ENCODE results near the gene MYO5B.

GRCh38 chr18:50114448-50114847, 80.5 kb downstream of the MYO5B start:
- TF ChIP-seq CTCF (IDR thresholded peaks at IDR 0.05) = no peak
- TF ChIP-seq POLR2A (IDR thresholded peaks at IDR 0.05) = no peak
